ENCODE measurements around the gene RINT1. TPM values are rescaled to one million over a fixed set of nuclear protein-coding genes. Genes with fewer than 3 reads are reported as not detected.

RINT1 gene
- 9.0 and 9.5 TPM in 2 replicates for total RNA-seq

- FAIRE-seq (no peak), DNase-seq (ENCODE audit: low read depth) (peak; percentile 81)
- Histone ChIP-seq H3K36me3 (ENCODE audit: control insufficient read depth, insufficient read depth, low read length) (no peaks in the 10 kb centered on the region), H3K27me3 (ENCODE audit: control insufficient read depth, insufficient read depth, low read length) (no peaks in the 10 kb centered on the region), H3K4me3 (ENCODE audit: low read depth, low read length) (peak within 1 kb of the TSS; percentile 70)
- TF ChIP-seq CTCF (IDR thresholded peaks at IDR 0.05; ENCODE audit: insufficient read depth, low read length, severe bottlenecking), result peak; percentile 80
Observed at GRCh38 chr7:105531792-105532671, at the start of gene RINT1. RINT1 (plus strand) TSS chr7:105532201; CDS start chr7:105532316, 115 bp downstream.

GRCh38 chr7:105487579-105488571 lies 44.1 kb upstream of the RINT1 start:
- DNase-seq (ENCODE audit: low read depth) (peak; percentile 76), FAIRE-seq (no peak)
- Histone ChIP-seq H3K36me3 (ENCODE audit: control insufficient read depth, insufficient read depth, low read length) (peaks cover 1% of the 10 kb centered on the region), H3K4me3 (ENCODE audit: low read depth, low read length) (no peak overlapping the region), H3K27me3 (ENCODE audit: control insufficient read depth, insufficient read depth, low read length) (no peaks in the 10 kb centered on the region)
- peak; percentile 38 for TF ChIP-seq CTCF (IDR thresholded peaks at IDR 0.05; ENCODE audit: insufficient read depth, low read length, severe bottlenecking)

GRCh38 chr7:105489409-105489808 lies 42.6 kb upstream of the RINT1 start:
- Histone ChIP-seq H3K27me3 (ENCODE audit: control insufficient read depth, insufficient read depth, low read length) (no peaks in the 10 kb centered on the region), H3K36me3 (ENCODE audit: control insufficient read depth, insufficient read depth, low read length) (peaks cover 1% of the 10 kb centered on the region), H3K4me3 (ENCODE audit: low read depth, low read length) (no peak overlapping the region)
- no peak for DNase-seq (ENCODE audit: low read depth)
- TF ChIP-seq CTCF (IDR thresholded peaks at IDR 0.05; ENCODE audit: insufficient read depth, low read length, severe bottlenecking), result no peak
- no peak for FAIRE-seq

- DNase-seq (ENCODE audit: low read depth) (no peak), FAIRE-seq (no peak)
- Histone ChIP-seq H3K4me3 (ENCODE audit: low read depth, low read length) (no peak overlapping the region), H3K36me3 (ENCODE audit: control insufficient read depth, insufficient read depth, low read length) (no peaks in the 10 kb centered on the region), H3K27me3 (ENCODE audit: control insufficient read depth, insufficient read depth, low read length) (no peaks in the 10 kb centered on the region)
- no peak for TF ChIP-seq CTCF (IDR thresholded peaks at IDR 0.05; ENCODE audit: insufficient read depth, low read length, severe bottlenecking)
Observed at GRCh38 chr7:105493196-105493922, 38.6 kb upstream of the RINT1 start.

GRCh38 chr7:105493923-105494315 lies 38.1 kb upstream of the RINT1 start:
- Histone ChIP-seq H3K4me3 (ENCODE audit: low read depth, low read length) (no peak overlapping the region), H3K36me3 (ENCODE audit: control insufficient read depth, insufficient read depth, low read length) (no peaks in the 10 kb centered on the region), H3K27me3 (ENCODE audit: control insufficient read depth, insufficient read depth, low read length) (no peaks in the 10 kb centered on the region)
- no peak for TF ChIP-seq CTCF (IDR thresholded peaks at IDR 0.05; ENCODE audit: insufficient read depth, low read length, severe bottlenecking)
- peak; percentile 71 for DNase-seq (ENCODE audit: low read depth)
- FAIRE-seq, result no peak
